HepG2 (cell line): Measurements from ENCODE around the gene TAF11L4. TPM values are rescaled to one million over a fixed set of nuclear protein-coding genes. Genes with fewer than 3 reads are reported as not detected.
"Not testable (repeated sequence)": the region's sequence is repeated elsewhere in the genome, so short reads cannot be mapped to it uniquely, and the experiment has no call there.

ENCODE experiments used
- ATAC-seq: fragments of 200-7000 bp; cut with Tn5 transposase; 3 replicates; pipeline ENCODE4 v1.9.1; 2020; ENCODE audit warnings: mild to moderate bottlenecking, moderate library complexity
- BruUV-seq: library from RNA; stranded (reverse); fragments of 400-500 nt; replicated peaks from 2 replicates; lab custom pipeline; 2021; lab: Mats Ljungman, UMichigan
- CTCF ChIA-PET: fragments of 300-600 bp; formaldehyde crosslinking; extraction: SDS; loops from one replicate; lab custom pipeline; 2021; ENCODE audit warnings: low total read pairs, inconsistent platforms, low intra/inter-chr PET ratio; lab: Yijun Ruan, JAX
- POLR2A ChIA-PET: fragments of 350-600 bp; sonication (Branson Sonifier 250); formaldehyde crosslinking; loops from one replicate; lab custom pipeline; 2020; ENCODE audit warnings: antibody characterized with exemption, inconsistent platforms; lab: Yijun Ruan, JAX
- DNase-seq: peaks from one replicate; pipeline ENCODE4 v3.0.0-alpha.2; 2015; ENCODE audit warnings: low spot score
- FAIRE-seq: peaks from 3 replicates; lab custom pipeline; 2011; peaks lifted over from hg19 to GRCh38; lab: Jason Lieb, UNC
- H2AFZ ChIP-seq: one replicate; pipeline ENCODE4 v1.6.1; 2011; ENCODE audit warnings: low read length, inconsistent platforms
- H3K27ac ChIP-seq: fragments of 300-600 bp; 3 replicates; pipeline ENCODE4 v1.8.0; 2011; ENCODE audit warnings: mixed run types, mild to moderate bottlenecking, mixed read lengths, low read length, inconsistent platforms; ENCODE audit not compliant: insufficient read depth; ENCODE audit errors: extremely low read length
- H3K27me3 ChIP-seq, 2 experiments: fragments of 200-600 bp in 1 of 2; 2 replicates in 1 of 2; 3 replicates in 1 of 2; pipeline versions ENCODE4 v1.6.0 to v1.8.0; 2011; ENCODE audit warnings: low read length in 2 of 2, mild to moderate bottlenecking in 2 of 2, moderate library complexity in 2 of 2, inconsistent platforms in 1 of 2; ENCODE audit not compliant: insufficient read depth in 2 of 2, control insufficient read depth in 1 of 2
- H3K36me3 ChIP-seq, 2 experiments: fragments of 200-600 bp in 1 of 2; replicated peaks in 1 of 2; 2 replicates in 1 of 2; 3 replicates in 1 of 2; pipeline versions ENCODE4 v1.5.1 to v1.8.0; 2011; ENCODE audit warnings: low read length in 2 of 2, inconsistent platforms in 1 of 2; ENCODE audit not compliant: insufficient read depth in 2 of 2, control insufficient read depth in 1 of 2
- H3K4me1 ChIP-seq: 2 replicates; pipeline ENCODE4 v1.5.1; 2012; ENCODE audit warnings: low read length, inconsistent platforms; ENCODE audit not compliant: insufficient read depth
- H3K4me2 ChIP-seq: 2 replicates; pipeline ENCODE4 v1.6.0; 2011; ENCODE audit warnings: low read depth, low read length, inconsistent platforms
- H3K4me3 ChIP-seq, 3 experiments: fragments of 200-600 bp in 1 of 3; sonication (generic), shearing (Covaris generic) in 1 of 3; replicated peaks in 1 of 3; 2 replicates each; pipeline ENCODE4 v1.5.1; 2011 to 2016; ENCODE audit warnings: low read length in 3 of 3, inconsistent platforms in 2 of 3, low read depth in 2 of 3, mild to moderate bottlenecking in 2 of 3, control low read depth in 1 of 3, mixed read lengths in 1 of 3; ENCODE audit not compliant: insufficient read depth in 1 of 3
- H3K79me2 ChIP-seq: one replicate; pipeline ENCODE4 v1.6.1; 2011; ENCODE audit warnings: low read length, inconsistent platforms; ENCODE audit not compliant: insufficient read depth
- H3K9ac ChIP-seq: 2 replicates; pipeline ENCODE4 v1.6.0; 2011; ENCODE audit warnings: mild to moderate bottlenecking, low read depth, low read length, inconsistent platforms; ENCODE audit not compliant: insufficient read depth
- H3K9me3 ChIP-seq: 2 replicates; pipeline ENCODE4 v1.5.1; 2012; ENCODE audit warnings: mild to moderate bottlenecking, low read length
- H4K20me1 ChIP-seq: 2 replicates; pipeline ENCODE4 v1.6.0; 2011; ENCODE audit warnings: inconsistent platforms, mild to moderate bottlenecking, low read length, moderate library complexity; ENCODE audit not compliant: insufficient read depth
- CC2D1A ChIP-seq: sonication (generic); formaldehyde crosslinking; IDR thresholded peaks from 2 replicates; pipeline ENCODE4 v1.8.1; 2023; ENCODE audit warnings: mild to moderate bottlenecking, missing genetic modification reagents
- CREBL2 ChIP-seq: sonication (generic); formaldehyde crosslinking; IDR thresholded peaks from 2 replicates; pipeline ENCODE4 v1.8.1; 2023; ENCODE audit warnings: missing genetic modification reagents, mild to moderate bottlenecking, borderline replicate concordance
- FOXK1 ChIP-seq: sonication (generic); formaldehyde crosslinking; IDR thresholded peaks from 2 replicates; pipeline ENCODE4 v1.4.0; 2020; ENCODE audit warnings: low read depth, missing genetic modification reagents, borderline replicate concordance
- KLF9 ChIP-seq: IDR thresholded peaks from 2 replicates; pipeline ENCODE4 v1.6.1; 2016; ENCODE audit warnings: low read depth
- NFE2L2 ChIP-seq: fragments of 150-350 bp; IDR thresholded peaks from 2 replicates; pipeline ENCODE4 v1.6.1; 2014; ENCODE audit warnings: low read length
- PRDM4 ChIP-seq: sonication (generic); formaldehyde crosslinking; IDR thresholded peaks from 2 replicates; pipeline ENCODE4 v1.9.0; 2021; ENCODE audit warnings: missing genetic modification reagents, borderline replicate concordance
- ZBTB44 ChIP-seq: sonication (generic); formaldehyde crosslinking; IDR thresholded peaks from 2 replicates; pipeline ENCODE4 v1.4.0; 2020; ENCODE audit warnings: missing genetic modification reagents
- ZNF367 ChIP-seq: sonication (generic); formaldehyde crosslinking; IDR thresholded peaks from 2 replicates; pipeline ENCODE4 v1.4.0; 2020; ENCODE audit warnings: missing genetic modification reagents, borderline replicate concordance
- WGBS: methylation state at CpG from one replicate; pipeline ENCODE4 v1.1.6; 2017; ENCODE audit warnings: low lambda C conversion rate; 5-methylcytosine and 5-hydroxymethylcytosine counted together
- in situ Hi-C: cut with HindIII; loops from 2 replicates; pipeline ENCODE4 v1.10.0; 2017; ENCODE audit warnings: low pct_unique_long_range_greater_than_20kb; ENCODE audit not compliant: extremely low pct_ligation_motif_present
- intact Hi-C: fragments of 100-400 bp; cut with micrococcal nuclease; formaldehyde crosslinking; loops from one replicate; pipeline ENCODE4 v1.10.0; 2022; ENCODE audit not compliant: unreplicated experiment
- polyA plus RNA-seq, 8 experiments: library from polyadenylated mRNA; depleted of rRNA in 3 of 8; stranded (reverse) in 7 of 8; unstranded in 1 of 8; fragments of >200 nt; fragmentation: Illumina TruSeq in 4 of 8; extraction: Trizol in 4 of 8; gene quantifications; 2 replicates each; pipeline versions ENCODE4 v1.2.1 to v1.2.3, GENCODE V29; 2011 to 2016; ENCODE audit warnings: low read depth in 4 of 8, missing spikeins in 1 of 8, mixed read lengths in 1 of 8; ENCODE audit not compliant: insufficient read depth in 1 of 8
- total RNA-seq, 5 experiments: library from RNA; depleted of rRNA; stranded (reverse); fragments of >200 nt; fragmentation: Illumina TruSeq; extraction: Trizol; gene quantifications; 2 replicates each; pipeline ENCODE4 v1.2.3, GENCODE V29; 2016; ENCODE audit warnings: low read depth in 1 of 5

The TAF11L4 gene
- total and polyA plus RNA-seq, 2 of the 13 experiments (the other 11 are each of a cell fraction or from before 2014, with no cell fraction given): not detected

- DNase-seq: no peak
- no peaks in the 10 kb centered on the region for H3K9me3 ChIP-seq
- no peaks in the 10 kb centered on the region for H3K27me3 ChIP-seq
- H3K79me2 ChIP-seq: no peaks in the 10 kb centered on the region
- CTCF ChIA-PET: no interaction called here
- 0% methylated on average over 2 of the region's 4 CpGs for WGBS
- no peak for FAIRE-seq
- ATAC-seq: no peak
- in situ Hi-C loops (no loop called here), intact Hi-C loops (no loop called here)
- no peaks in the 10 kb centered on the region for H4K20me1 ChIP-seq
- no peak overlapping the region for H3K4me2 ChIP-seq
- no TSS peak for BruUV-seq
- POLR2A ChIA-PET: no interaction called here
- H3K9ac ChIP-seq: no peak overlapping the region
- H3K4me1 ChIP-seq: no peaks in the 10 kb centered on the region
- no peak overlapping the region for H3K27ac ChIP-seq
- no peak overlapping the region for H3K4me3 ChIP-seq
- TF ChIP-seq CREBL2 (CRISPR knock-in tag): no peak
- no peak for TF ChIP-seq KLF9
- no peak for TF ChIP-seq PRDM4 (CRISPR knock-in tag)
- TF ChIP-seq FOXK1 (CRISPR knock-in tag): no peak
- no peak for TF ChIP-seq ZBTB44 (CRISPR knock-in tag)
- TF ChIP-seq NFE2L2: no peak
- no peak for TF ChIP-seq CC2D1A (CRISPR knock-in tag)
- no peak for TF ChIP-seq ZNF367
- no peaks in the 10 kb centered on the region for H3K36me3 ChIP-seq
- H2AFZ ChIP-seq: no peak overlapping the region
Observed at GRCh38 chr5:17497446-17497845, 24.2 kb upstream of the TAF11L4 start.

- 4% methylated on average over 8 of the region's 8 CpGs for WGBS
- H3K4me1 ChIP-seq, H3K9me3 ChIP-seq, DNase-seq, H3K36me3 ChIP-seq, H3K4me3 ChIP-seq, H4K20me1 ChIP-seq, H3K4me2 ChIP-seq, in situ Hi-C loops, H3K9ac ChIP-seq, ATAC-seq, H3K79me2 ChIP-seq, FAIRE-seq, intact Hi-C loops, H3K27me3 ChIP-seq, CTCF ChIA-PET, H2AFZ ChIP-seq, BruUV-seq, POLR2A ChIA-PET, H3K27ac ChIP-seq: not testable (repeated sequence)
Observed at GRCh38 chr5:17497931-17498330, 23.7 kb upstream of the TAF11L4 start, which contains the start of gene TAF11L2. Gene TAF11L2, plus strand, starts transcription at chr5:17498231.
